Panc1 (cell line): ENCODE results near the gene POLR3E. TPM values are rescaled to one million over a fixed set of nuclear protein-coding genes. Genes with fewer than 3 reads are reported as not detected.
A peak's percentile ranks its signal among the peaks of the same experiment; 100 is the strongest.

Source experiments
- ATAC-seq: fragments of 200-7000 bp; cut with Tn5 transposase; 2 replicates; pipeline ENCODE4 v1.9.1; 2020; ENCODE audit warnings: mild to moderate bottlenecking, moderate library complexity
- BruUV-seq: library from RNA; stranded (reverse); fragments of 400-500 nt; replicated peaks from 2 replicates; lab custom pipeline; 2021; lab: Mats Ljungman, UMichigan
- CTCF ChIA-PET: fragments of 300-600 bp; sonication (Branson Sonifier 250); formaldehyde crosslinking; loops from one replicate; lab custom pipeline; 2022; ENCODE audit warnings: antibody characterized with exemption; lab: Charles Lee
- POLR2A ChIA-PET: fragments of 300-600 bp; sonication (Branson Sonifier 250); formaldehyde crosslinking; loops from one replicate; lab custom pipeline; 2022; ENCODE audit warnings: antibody characterized with exemption; lab: Charles Lee
- DNase-seq: peaks from one replicate; pipeline ENCODE4 v3.0.0-alpha.2; 2010; ENCODE audit warnings: low read depth, low spot score
- H3K27ac ChIP-seq: 2 replicates; pipeline ENCODE4 v1.5.1; 2011; ENCODE audit warnings: mild to moderate bottlenecking, low read length, inconsistent platforms
- H3K27me3 ChIP-seq: fragments of 200-500 bp; sonication (Bioruptor generic); 2 replicates; pipeline ENCODE4 v1.6.0; 2014; ENCODE audit warnings: low read length, inconsistent platforms; ENCODE audit not compliant: control insufficient read depth, insufficient read depth
- H3K36me3 ChIP-seq: fragments of 200-500 bp; sonication (Bioruptor generic); 2 replicates; pipeline ENCODE4 v1.5.1; 2014; ENCODE audit warnings: inconsistent platforms, mild to moderate bottlenecking, low read length, moderate library complexity; ENCODE audit not compliant: control insufficient read depth, insufficient read depth
- H3K4me1 ChIP-seq: 2 replicates; pipeline ENCODE4 v1.5.1; 2011; ENCODE audit warnings: inconsistent platforms, mild to moderate bottlenecking, low read length, moderate library complexity; ENCODE audit not compliant: control insufficient read depth, insufficient read depth
- H3K4me3 ChIP-seq, 2 experiments: 2 replicates each; pipeline ENCODE4 v1.5.1; 2011 to 2012; ENCODE audit warnings: low read depth in 2 of 2, low read length in 2 of 2, mild to moderate bottlenecking in 2 of 2, inconsistent platforms in 1 of 2, moderate library complexity in 1 of 2
- H3K9me3 ChIP-seq: fragments of 200-500 bp; sonication (Bioruptor generic); 2 replicates; pipeline ENCODE4 v1.5.1; 2014; ENCODE audit warnings: low read depth, mild to moderate bottlenecking, inconsistent platforms, low read length, moderate library complexity; ENCODE audit not compliant: control insufficient read depth, insufficient read depth
- CTCF ChIP-seq: fragments of 450-650 bp; IDR thresholded peaks from 2 replicates; pipeline ENCODE4 v1.5.1; 2017; ENCODE audit warnings: mild to moderate bottlenecking
- POLR2AphosphoS5 ChIP-seq: IDR thresholded peaks from 2 replicates; pipeline ENCODE4 v1.6.1; 2012; ENCODE audit warnings: mild to moderate bottlenecking, low read depth, low read length, moderate library complexity
- REST ChIP-seq, 2 experiments: IDR thresholded peaks; 2 replicates each; pipeline ENCODE4 v1.6.1; 2011 to 2012; ENCODE audit warnings: low read depth in 2 of 2, control low read depth in 1 of 2, low read length in 1 of 2, mild to moderate bottlenecking in 1 of 2, moderate library complexity in 1 of 2; ENCODE audit not compliant: insufficient read depth in 1 of 2
- SIN3A ChIP-seq: IDR thresholded peaks from 2 replicates; pipeline ENCODE4 v1.6.1; 2012; ENCODE audit warnings: low read depth, mild to moderate bottlenecking, low read length, moderate library complexity, borderline replicate concordance; ENCODE audit not compliant: insufficient read depth
- TCF7L2 ChIP-seq: IDR thresholded peaks from 2 replicates; pipeline ENCODE4 v1.6.1; 2011; ENCODE audit warnings: mild to moderate bottlenecking, low read depth, low read length, inconsistent platforms
- in situ Hi-C: cut with HindIII; loops from 2 replicates; pipeline ENCODE4 v1.10.0; 2016; ENCODE audit warnings: low sequenced_read_pairs, low pct_unique_long_range_greater_than_20kb
- intact Hi-C: fragments of 100-400 bp; cut with micrococcal nuclease; formaldehyde crosslinking; loops from one replicate; pipeline ENCODE4 v1.10.0; 2022; ENCODE audit not compliant: unreplicated experiment
- total RNA-seq: library from RNA; stranded (reverse); gene quantifications from one replicate; pipeline ENCODE4 v1.2.1, GENCODE V29; 2021; ENCODE audit not compliant: unreplicated experiment

POLR3E gene
- total RNA-seq, 1 experiment from 2014 or later: 45.2 TPM

DNA sequence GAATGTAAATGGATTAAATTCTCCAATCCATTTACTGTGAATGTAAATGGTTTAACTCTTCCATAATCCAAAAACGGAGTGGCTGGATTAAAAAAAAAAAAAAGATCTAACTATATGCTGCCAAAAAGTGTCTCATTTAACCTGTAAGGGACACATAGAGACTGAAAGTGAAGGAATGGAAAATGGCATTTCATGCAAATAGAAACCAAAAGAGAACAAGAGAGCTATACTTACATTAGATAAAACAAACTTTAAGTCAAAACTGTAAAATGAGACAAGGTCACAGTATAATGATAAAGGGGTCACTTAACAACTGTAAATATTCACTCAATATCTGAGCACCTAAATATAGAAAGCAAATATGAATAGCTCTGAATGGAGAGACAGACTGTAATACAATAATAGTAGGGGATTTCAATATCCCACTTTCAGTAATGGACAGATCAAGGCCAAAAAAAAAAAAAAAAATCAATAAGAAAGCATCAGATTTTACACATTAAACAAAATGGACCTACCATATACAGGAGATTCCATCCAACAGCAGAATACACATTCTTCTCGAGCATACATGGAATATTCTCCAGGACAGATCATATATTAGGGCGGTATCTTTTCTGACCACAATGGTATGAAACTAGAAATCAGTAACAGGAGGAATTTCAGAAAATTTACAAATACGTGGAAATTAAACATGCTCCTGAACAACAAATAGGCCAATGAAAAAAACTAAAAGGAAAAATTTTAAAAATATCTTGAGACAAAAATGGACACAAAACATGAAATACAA lies 40.8 kb downstream of the POLR3E start:
- POLR2A ChIA-PET: interaction anchor here (1.0 kb wide), 1 partner anchor 9 kb away, joined by 3 read pairs; no protein-coding TSS in a partner anchor
- ATAC-seq: no peak
- no peaks in the 10 kb centered on the region for H3K4me1 ChIP-seq
- H3K27me3 ChIP-seq: no peaks in the 10 kb centered on the region
- in situ Hi-C loops: no loop called here
- CTCF ChIA-PET: no interaction called here
- peaks cover 2% of the 10 kb centered on the region; the same call in 1 of the 2 replicates for H3K9me3 ChIP-seq
- H3K4me3 ChIP-seq: no peak overlapping the region
- DNase-seq: no peak
- intact Hi-C loops: no loop called here
- TF ChIP-seq SIN3A (no peak), TCF7L2 (no peak), REST (IDR thresholded peaks at IDR 0.05; ENCODE audit: insufficient read depth in 1 of 2, low read depth in 2 of 2, low read length in 1 of 2) (no peak), CTCF (no peak), POLR2AphosphoS5 (no peak)
- H3K36me3 ChIP-seq: peaks cover 9% of the 10 kb centered on the region; the same call in 1 of the 2 replicates
- BruUV-seq: TSS peak; percentile 16
- H3K27ac ChIP-seq: no peak overlapping the region

DNA sequence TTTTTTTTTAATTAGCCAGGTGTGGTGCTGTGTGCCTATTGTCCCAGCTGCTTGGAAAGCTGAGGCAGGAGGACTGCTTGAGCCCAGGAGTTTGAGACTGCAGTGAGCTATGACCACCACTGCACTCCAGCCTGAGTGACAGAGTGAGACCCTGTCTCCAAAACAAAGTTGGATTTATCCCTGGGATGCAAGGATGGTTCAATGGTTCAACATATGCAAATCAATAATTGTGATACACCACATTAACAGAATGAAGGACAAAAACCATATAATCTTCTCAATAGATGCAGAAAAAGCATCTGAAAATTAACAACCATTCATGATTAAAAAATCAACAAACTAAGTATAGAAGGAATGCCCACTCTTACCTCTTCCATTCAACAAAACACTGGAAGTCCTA lies 43.7 kb downstream of the POLR3E start:
- TF ChIP-seq REST (IDR thresholded peaks at IDR 0.05; ENCODE audit: insufficient read depth in 1 of 2, low read depth in 2 of 2, low read length in 1 of 2) (no peak), SIN3A (no peak), POLR2AphosphoS5 (no peak), CTCF (no peak), TCF7L2 (no peak)
- Histone ChIP-seq H3K4me1 (no peaks in the 10 kb centered on the region), H3K9me3 (peaks cover 2% of the 10 kb centered on the region; the same call in 1 of the 2 replicates), H3K27me3 (no peaks in the 10 kb centered on the region), H3K4me3 (no peak overlapping the region), H3K36me3 (no peaks in the 10 kb centered on the region; the same call in 1 of the 2 replicates), H3K27ac (no peak overlapping the region)
- ChIA-PET CTCF (no interaction called here), POLR2A (no interaction called here)
- intact Hi-C loops (no loop called here), in situ Hi-C loops (no loop called here)
- DNase-seq (no peak), ATAC-seq (no peak)
- BruUV-seq: no TSS peak
